NCI-H2196 treated with DMSO at 0.1 percent for 48 hours (cell line): ENCODE data around the gene CSMD2.

Experiments
- DNase-seq: peaks from one replicate; lab custom pipeline; 2025; ENCODE audit not compliant: unreplicated experiment; lab: John Stamatoyannopoulos, UW

The CSMD2 gene

GRCh38 chr1:33723251-33723650 lies 441.8 kb downstream of the CSMD2 start:
- DNase-seq = no peak

GRCh38 chr1:33721301-33721815 lies 443.7 kb downstream of the CSMD2 start:
- DNase-seq = no peak

- no peak for DNase-seq
Observed at GRCh38 chr1:33719771-33720670, 445.0 kb downstream of the CSMD2 start.

GRCh38 chr1:33719326-33719725 lies 445.7 kb downstream of the CSMD2 start:
- no peak for DNase-seq

GRCh38 chr1:33718186-33718585 lies 446.8 kb downstream of the CSMD2 start:
- no peak for DNase-seq

- no peak for DNase-seq
Observed at GRCh38 chr1:33716976-33717688, 447.9 kb downstream of the CSMD2 start.

- DNase-seq = no peak
Observed at GRCh38 chr1:33715195-33715811, 449.7 kb downstream of the CSMD2 start.

- DNase-seq = no peak
Observed at GRCh38 chr1:33714421-33714820, 450.6 kb downstream of the CSMD2 start.

GRCh38 chr1:33713058-33713877 lies 451.8 kb downstream of the CSMD2 start:
- DNase-seq = no peak

- no peak for DNase-seq
Observed at GRCh38 chr1:33712186-33712585, 452.8 kb downstream of the CSMD2 start.

- no peak for DNase-seq
Observed at GRCh38 chr1:33711511-33711910, 453.5 kb downstream of the CSMD2 start.

GRCh38 chr1:33710967-33711366 lies 454.1 kb downstream of the CSMD2 start:
- DNase-seq = no peak

- DNase-seq = no peak
Observed at GRCh38 chr1:33709783-33710718, 455.0 kb downstream of the CSMD2 start.

GRCh38 chr1:33709174-33709782 lies 455.8 kb downstream of the CSMD2 start:
- DNase-seq = no peak

- DNase-seq = no peak
Observed at GRCh38 chr1:33706634-33707255, 458.3 kb downstream of the CSMD2 start.

GRCh38 chr1:33703464-33703863 lies 461.6 kb downstream of the CSMD2 start:
- no peak for DNase-seq

GRCh38 chr1:33698361-33699035 lies 466.5 kb downstream of the CSMD2 start:
- DNase-seq = no peak

GRCh38 chr1:33697816-33698215 lies 467.2 kb downstream of the CSMD2 start:
- DNase-seq = no peak
